ENCODE data around the gene LYL1.

Gene LYL1

DNA sequence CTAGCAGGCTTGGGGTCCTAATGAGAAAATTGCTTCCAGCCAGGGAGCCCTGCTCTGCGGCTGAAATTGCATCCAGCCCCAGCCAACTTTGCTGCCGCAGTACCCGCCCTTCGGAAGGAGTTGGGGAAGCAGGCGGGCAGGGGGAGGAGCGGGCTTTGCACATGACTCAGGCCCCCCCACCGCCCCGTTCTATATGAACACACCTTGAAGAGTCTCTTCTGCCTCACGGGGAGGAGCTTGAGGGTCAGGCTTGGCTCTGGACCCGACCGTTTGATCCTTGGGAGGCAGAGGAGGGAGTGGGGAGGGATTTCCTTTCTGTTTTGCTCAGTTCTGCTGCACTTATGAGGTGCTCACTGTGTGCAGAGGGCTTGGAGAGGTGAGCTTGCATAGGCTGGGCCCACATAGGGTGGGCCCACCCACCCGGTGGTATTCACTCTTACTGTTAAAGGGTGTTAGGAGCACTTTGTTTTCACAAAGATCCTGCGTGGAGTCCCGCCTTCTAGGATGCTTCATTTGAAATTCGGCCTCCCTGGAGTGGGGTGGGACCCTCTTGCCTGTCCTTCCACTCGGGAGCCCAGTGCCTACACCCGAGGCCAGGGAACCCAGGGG is 46.5 kb downstream of the LYL1 start:
- DNase-seq (ENCODE audit: low read depth): no peak

DNA sequence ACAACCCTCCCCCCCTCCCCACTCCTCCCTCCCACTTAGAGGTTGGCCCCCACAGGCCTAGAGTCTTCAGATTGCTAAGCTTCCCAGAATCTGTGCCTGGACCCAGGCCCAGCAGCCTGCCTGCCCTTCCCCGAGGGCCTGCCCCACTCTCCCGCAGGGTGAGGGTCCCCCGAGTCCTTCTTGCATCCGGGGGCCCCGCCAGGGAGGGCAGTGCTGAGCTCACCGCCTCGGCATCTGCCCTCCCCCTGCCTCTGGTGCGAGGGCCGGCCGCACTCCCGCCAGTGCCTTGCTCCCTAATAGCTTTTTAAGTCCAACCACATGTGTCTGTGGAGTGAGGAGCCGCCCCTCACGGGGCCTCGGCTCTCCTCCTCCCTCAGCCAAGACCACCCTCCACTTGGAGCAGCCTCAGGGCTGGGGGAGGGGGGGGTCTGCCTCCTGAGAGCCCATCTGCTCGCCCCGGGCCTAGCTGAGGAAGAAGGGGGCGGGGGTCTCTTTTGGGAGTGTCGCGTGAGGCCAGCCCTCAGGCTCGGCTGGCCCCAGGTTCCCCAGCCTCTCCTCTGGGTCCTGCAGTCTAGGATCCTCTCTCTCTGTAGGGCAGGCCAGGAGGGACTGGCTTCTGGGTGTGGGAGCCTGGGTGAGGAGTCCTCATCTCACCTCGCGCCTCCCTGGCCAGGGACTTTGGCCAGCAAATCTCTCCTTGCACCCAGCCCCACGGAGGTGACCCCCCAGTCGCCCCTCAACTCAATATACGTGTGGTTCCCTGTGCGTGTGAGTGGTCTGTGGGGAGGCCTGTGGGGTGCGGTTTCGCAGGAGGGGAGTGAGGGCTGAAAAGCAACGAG is 47.2 kb downstream of the LYL1 start:
- DNase-seq (ENCODE audit: low read depth): no peak

DNA sequence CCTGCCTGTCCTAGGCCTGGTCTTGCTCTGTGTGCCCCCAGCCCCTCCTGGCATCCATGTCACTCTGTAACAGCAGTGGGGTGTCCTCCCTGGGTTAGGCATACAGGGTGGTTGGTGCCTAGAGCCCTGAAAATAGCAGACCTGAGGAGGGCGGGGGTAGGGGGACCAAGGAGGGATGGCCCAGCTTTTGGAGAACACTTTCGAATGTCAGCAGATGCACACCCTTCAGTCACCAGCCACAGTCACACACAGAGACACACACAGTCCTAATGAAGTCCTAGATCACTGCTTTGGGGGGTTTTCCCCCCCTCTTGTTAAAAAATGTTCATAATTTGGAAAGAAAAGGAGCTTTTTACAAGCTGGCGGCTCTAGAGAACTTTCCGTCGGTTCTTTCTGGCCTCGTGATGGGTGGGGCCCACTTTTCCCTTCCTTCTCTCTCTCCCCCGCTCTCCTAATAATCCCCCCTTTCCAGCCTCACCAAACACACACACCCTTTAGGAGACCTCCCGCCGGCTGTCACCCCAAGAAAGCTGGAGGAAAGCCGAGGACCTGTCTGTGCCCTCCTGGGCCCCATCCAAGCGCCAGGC is 47.9 kb downstream of the LYL1 start:
- no peak for DNase-seq (ENCODE audit: low read depth)

- DNase-seq (ENCODE audit: low read depth): no peak
Observed at GRCh38 chr19:13053761-13054625, 48.7 kb downstream of the LYL1 start.

DNA sequence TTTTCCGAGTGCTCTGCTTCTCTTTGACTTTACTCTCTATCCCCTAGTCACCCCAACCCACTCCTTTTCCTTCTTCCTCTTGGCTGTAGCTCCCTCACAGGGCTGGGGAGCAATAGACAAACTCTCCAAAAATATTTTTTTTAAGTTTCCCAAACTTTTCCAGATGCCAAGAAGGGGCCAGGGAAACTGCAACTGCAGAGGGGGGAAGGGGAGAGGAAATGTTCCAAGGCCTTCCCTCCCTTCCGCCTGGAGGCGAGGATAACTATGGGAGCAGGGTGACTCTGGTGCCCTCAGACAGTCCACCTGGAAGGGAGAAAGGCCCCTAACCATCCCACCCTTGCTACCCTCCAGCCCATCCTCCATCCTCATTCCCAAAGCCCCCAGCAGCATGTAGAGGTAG is 49.4 kb downstream of the LYL1 start:
- DNase-seq (ENCODE audit: low read depth): no peak

DNA sequence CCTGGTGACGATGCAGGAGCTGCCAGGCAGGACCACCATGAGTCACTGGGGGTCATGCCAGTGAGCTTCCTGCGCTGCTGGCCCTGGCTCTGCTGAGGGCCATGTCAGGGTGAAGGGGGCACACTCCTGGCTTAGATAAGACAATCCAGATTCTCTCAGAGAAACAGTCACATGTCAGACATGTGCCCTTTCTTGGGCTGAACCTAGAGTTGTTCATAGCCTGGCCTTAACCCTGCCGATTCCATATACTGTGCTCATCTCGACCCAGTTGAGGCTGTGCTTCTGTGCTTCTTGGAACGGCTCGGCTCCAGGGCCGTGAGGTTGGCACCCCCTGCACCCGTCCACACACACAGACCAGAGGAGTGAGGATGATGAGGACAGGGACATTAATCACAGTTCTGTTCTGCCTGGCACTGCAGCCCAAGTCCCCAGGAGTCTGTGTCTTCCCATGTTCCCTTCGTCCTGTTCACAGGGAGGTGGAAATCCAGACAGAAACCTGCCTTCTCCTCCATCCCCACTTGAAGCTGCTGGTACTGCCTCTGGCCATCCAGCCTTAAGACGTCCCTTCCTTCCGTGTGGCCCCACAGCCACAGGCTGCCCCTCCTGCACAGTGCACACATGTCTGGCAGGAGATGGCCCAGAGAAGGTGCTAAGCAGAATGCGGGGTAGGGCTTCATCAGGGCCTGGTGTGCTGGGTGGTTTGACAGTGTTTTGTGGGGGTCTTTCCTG is 50.0 kb downstream of the LYL1 start:
- DNase-seq (ENCODE audit: low read depth): no peak

DNA sequence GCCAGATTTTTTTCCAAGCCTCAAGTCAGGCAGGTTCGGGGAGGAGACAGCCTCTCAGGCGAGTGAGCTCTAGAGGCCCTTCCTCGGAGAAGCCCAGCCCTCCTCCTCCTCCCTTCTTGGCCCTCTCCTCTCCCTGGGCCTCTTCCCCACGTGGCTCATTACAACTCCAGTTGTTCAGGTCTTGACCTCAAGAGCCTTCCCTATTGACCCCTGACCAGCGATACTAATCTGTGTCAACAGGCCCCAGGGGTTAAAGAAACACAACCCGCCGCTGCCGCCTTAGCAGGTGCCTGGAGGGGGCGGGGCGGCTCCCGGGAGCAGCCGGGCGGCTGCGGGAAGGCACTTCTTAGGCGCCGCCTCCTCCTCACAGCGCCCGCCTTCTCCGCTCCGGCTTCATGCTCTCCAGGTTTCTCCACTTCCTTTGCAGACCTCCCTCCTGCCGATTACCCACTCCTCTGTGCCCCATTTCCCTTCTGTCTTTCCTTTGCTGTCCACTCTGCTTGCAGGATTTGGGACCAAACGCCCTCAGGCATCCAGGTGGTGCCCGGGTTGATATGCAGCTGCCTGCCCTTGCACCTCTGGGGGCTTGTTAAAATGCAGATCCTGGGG is 51.0 kb downstream of the LYL1 start:
- no peak for DNase-seq (ENCODE audit: low read depth)

- no peak for DNase-seq (ENCODE audit: low read depth)
Observed at GRCh38 chr19:13050274-13050673, 52.4 kb downstream of the LYL1 start.
